HEK293 (cell line): ENCODE results near the gene PDSS2.

Experiments
- CTCF ChIA-PET: fragments of 350-600 bp; formaldehyde crosslinking; extraction: SDS; loops from one replicate; lab custom pipeline; 2021; ENCODE audit warnings: antibody characterized with exemption; lab: Yijun Ruan, JAX
- POLR2A ChIA-PET: fragments of 300-600 bp; formaldehyde crosslinking; extraction: SDS; loops from one replicate; lab custom pipeline; 2020; ENCODE audit warnings: antibody characterized with exemption, inconsistent platforms; lab: Yijun Ruan, JAX
- H3K27ac ChIP-seq: fragments of 200-500 bp; sonication (Bioruptor generic); 2 replicates; pipeline ENCODE4 v1.5.1; 2014; ENCODE audit warnings: low read depth, low read length, control low read depth, inconsistent platforms; ENCODE audit errors: extremely low read depth
- H3K36me3 ChIP-seq, 2 experiments: fragments of 200-500 bp in 1 of 2; sonication (Bioruptor generic) in 1 of 2; 1 replicate in 1 of 2; 2 replicates in 1 of 2; pipeline ENCODE4 v1.5.1; 2014 to 2017; ENCODE audit warnings: inconsistent platforms in 2 of 2, low read length in 2 of 2; ENCODE audit not compliant: control insufficient read depth in 2 of 2, insufficient read depth in 1 of 2
- H3K4me1 ChIP-seq: fragments of 200-500 bp; sonication (Bioruptor generic); 2 replicates; pipeline ENCODE4 v1.5.1; 2014; ENCODE audit warnings: mild to moderate bottlenecking, low read length, inconsistent platforms; ENCODE audit not compliant: control insufficient read depth, insufficient read depth
- H3K4me3 ChIP-seq: 2 replicates; pipeline ENCODE4 v1.5.1; 2011; ENCODE audit warnings: low read depth, mild to moderate bottlenecking, control low read depth, low read length, moderate library complexity
- H3K9me3 ChIP-seq: fragments of 200-500 bp; sonication (Bioruptor generic); 2 replicates; pipeline ENCODE4 v1.5.1; 2014; ENCODE audit warnings: low read depth, low read length, inconsistent platforms; ENCODE audit not compliant: control insufficient read depth, insufficient read depth
- ELK4 ChIP-seq: IDR thresholded peaks from 2 replicates; pipeline ENCODE4 v1.6.1; 2011; ENCODE audit warnings: mild to moderate bottlenecking, low read depth, low read length, borderline replicate concordance
- OSR2 ChIP-seq: fragments of 450-650 bp; formaldehyde crosslinking; IDR thresholded peaks from 2 replicates; pipeline ENCODE4 v1.5.1; 2016; ENCODE audit warnings: missing biosample characterization, missing genetic modification characterization
- PATZ1 ChIP-seq: fragments of 450-650 bp; formaldehyde crosslinking; IDR thresholded peaks from 2 replicates; pipeline ENCODE4 v1.5.1; 2016; ENCODE audit warnings: missing biosample characterization, missing genetic modification characterization
- TCF7L2 ChIP-seq: IDR thresholded peaks from 2 replicates; pipeline ENCODE4 v1.6.1; 2011; ENCODE audit warnings: low read depth, mild to moderate bottlenecking, inconsistent platforms, low read length, moderate library complexity, borderline replicate concordance
- YY1 ChIP-seq: fragments of 450-650 bp; formaldehyde crosslinking; IDR thresholded peaks from 2 replicates; pipeline ENCODE4 v1.5.1; 2018; ENCODE audit warnings: missing biosample characterization, missing genetic modification characterization
- ZBTB21 ChIP-seq: fragments of 450-650 bp; formaldehyde crosslinking; IDR thresholded peaks from 2 replicates; pipeline ENCODE4 v1.5.1; 2017; ENCODE audit warnings: missing biosample characterization, missing genetic modification characterization
- ZNF140 ChIP-seq: fragments of 450-650 bp; formaldehyde crosslinking; IDR thresholded peaks from 2 replicates; pipeline ENCODE4 v1.5.1; 2016; ENCODE audit warnings: missing biosample characterization, missing genetic modification characterization
- ZNF16 ChIP-seq: fragments of 450-650 bp; formaldehyde crosslinking; IDR thresholded peaks from 2 replicates; pipeline ENCODE4 v1.5.1; 2016; ENCODE audit warnings: low read depth, missing biosample characterization, missing genetic modification characterization
- ZNF184 ChIP-seq: fragments of 450-650 bp; IDR thresholded peaks from 2 replicates; pipeline ENCODE4 v1.5.1; 2018; ENCODE audit warnings: missing biosample characterization, mild to moderate bottlenecking, missing genetic modification characterization
- ZNF202 ChIP-seq: fragments of 450-650 bp; formaldehyde crosslinking; IDR thresholded peaks from 2 replicates; pipeline ENCODE4 v1.5.1; 2016; ENCODE audit warnings: missing biosample characterization, missing genetic modification characterization, borderline replicate concordance
- ZNF223 ChIP-seq: fragments of 450-650 bp; formaldehyde crosslinking; IDR thresholded peaks from 2 replicates; pipeline ENCODE4 v1.5.1; 2016; ENCODE audit warnings: missing biosample characterization, missing genetic modification characterization
- ZNF26 ChIP-seq: fragments of 450-650 bp; formaldehyde crosslinking; IDR thresholded peaks from 2 replicates; pipeline ENCODE4 v1.5.1; 2016; ENCODE audit warnings: missing biosample characterization, missing genetic modification characterization
- ZNF404 ChIP-seq: fragments of 450-650 bp; formaldehyde crosslinking; IDR thresholded peaks from 2 replicates; pipeline ENCODE4 v1.5.1; 2017; ENCODE audit warnings: missing biosample characterization, missing genetic modification characterization
- ZNF488 ChIP-seq: fragments of 450-650 bp; formaldehyde crosslinking; IDR thresholded peaks from 2 replicates; pipeline ENCODE4 v1.5.1; 2016; ENCODE audit warnings: missing biosample characterization, missing genetic modification characterization
- ZNF555 ChIP-seq: fragments of 450-650 bp; formaldehyde crosslinking; conservative IDR thresholded peaks from 2 replicates; pipeline ENCODE4 v1.5.1; 2017; ENCODE audit warnings: missing biosample characterization, mild to moderate bottlenecking, missing genetic modification characterization, inconsistent platforms
- ZNF623 ChIP-seq: fragments of 450-650 bp; formaldehyde crosslinking; IDR thresholded peaks from 2 replicates; pipeline ENCODE4 v1.5.1; 2016; ENCODE audit warnings: missing biosample characterization, missing genetic modification characterization
- ZNF626 ChIP-seq: fragments of 450-650 bp; sonication (Bioruptor Pico); formaldehyde crosslinking; IDR thresholded peaks from 2 replicates; pipeline ENCODE4 v1.5.1; 2018; ENCODE audit warnings: missing biosample characterization, missing genetic modification characterization, inconsistent platforms
- ZSCAN30 ChIP-seq: fragments of 450-650 bp; IDR thresholded peaks from 2 replicates; pipeline ENCODE4 v1.5.1; 2018; ENCODE audit warnings: missing biosample characterization, mild to moderate bottlenecking, missing genetic modification characterization, moderate library complexity
- ZSCAN4 ChIP-seq: fragments of 450-650 bp; formaldehyde crosslinking; IDR thresholded peaks from 2 replicates; pipeline ENCODE4 v1.5.1; 2017; ENCODE audit warnings: missing biosample characterization, missing genetic modification characterization
- ZXDB ChIP-seq: fragments of 450-650 bp; formaldehyde crosslinking; IDR thresholded peaks from 2 replicates; pipeline ENCODE4 v1.5.1; 2016; ENCODE audit warnings: missing biosample characterization, missing genetic modification characterization

PDSS2 gene

GRCh38 chr6:107390685-107391435 is 68.5 kb downstream of the PDSS2 start:
- Histone ChIP-seq H3K27ac (no peak overlapping the region), H3K4me1 (peaks cover 4% of the 10 kb centered on the region; the same call in 1 of the 2 replicates), H3K9me3 (no peaks in the 10 kb centered on the region), H3K36me3 (no peaks in the 10 kb centered on the region), H3K4me3 (no peak overlapping the region)
- TF ChIP-seq ZNF16 (tag by site-specific recombination) (no peak), ZBTB21 (no peak), ZNF488 (no peak), ZNF555 (tag by site-specific recombination) (no peak), ZNF140 (no peak), ZSCAN30 (tag by site-specific recombination) (no peak), OSR2 (tag by site-specific recombination) (no peak), ZNF202 (tag by site-specific recombination) (no peak), ZNF26 (tag by site-specific recombination) (no peak), ZXDB (tag by site-specific recombination) (no peak), TCF7L2 (no peak), ZNF184 (no peak), YY1 (tag by site-specific recombination) (no peak), PATZ1 (no peak), ZNF626 (tag by site-specific recombination) (no peak), ZSCAN4 (tag by site-specific recombination) (no peak), ELK4 (no peak), ZNF223 (tag by site-specific recombination) (no peak), ZNF623 (tag by site-specific recombination) (no peak), ZNF404 (tag by site-specific recombination) (no peak)
- ChIA-PET CTCF (interaction anchor here (0.5 to 2.7 kb wide), 5 partner anchors 28 to 979 kb away, joined by 3 to 7 read pairs (median 3); partner anchors contain the start of gene PDSS2), POLR2A (interaction anchor here (0.7 kb wide), 1 partner anchor 208 kb away, joined by 3 read pairs; no protein-coding TSS in a partner anchor)
